ENCODE measurements around the gene NCAM1. TPM values are rescaled to one million over a fixed set of nuclear protein-coding genes. Genes with fewer than 3 reads are reported as not detected.

Gene NCAM1
- total RNA-seq, 6 experiments from 2014 or later = 1.2 to 2.4 (median 1.8) TPM

GRCh38 chr11:113282898-113283437 is 321.7 kb downstream of the NCAM1 start:
- ATAC-seq = no peak
- no peak for DNase-seq
- no peak for TF ChIP-seq CTCF (IDR thresholded peaks at IDR 0.05)
- no peak for TF ChIP-seq POLR2A (IDR thresholded peaks at IDR 0.05)
- Histone ChIP-seq H3K27me3 (no peaks in the 10 kb centered on the region), H3K9me3 (no peaks in the 10 kb centered on the region), H3K27ac (no peak overlapping the region), H3K4me3 (no peak overlapping the region), H3K36me3 (no peaks in the 10 kb centered on the region), H3K4me1 (no peaks in the 10 kb centered on the region)
- 88% methylated on average over 1 of the region's 3 CpGs for WGBS (ENCODE audit: insufficient coverage, low coverage, low lambda C conversion rate, missing lambda C conversion rate)
- intact Hi-C loops (cut with DNase I) = no loop called here

DNA sequence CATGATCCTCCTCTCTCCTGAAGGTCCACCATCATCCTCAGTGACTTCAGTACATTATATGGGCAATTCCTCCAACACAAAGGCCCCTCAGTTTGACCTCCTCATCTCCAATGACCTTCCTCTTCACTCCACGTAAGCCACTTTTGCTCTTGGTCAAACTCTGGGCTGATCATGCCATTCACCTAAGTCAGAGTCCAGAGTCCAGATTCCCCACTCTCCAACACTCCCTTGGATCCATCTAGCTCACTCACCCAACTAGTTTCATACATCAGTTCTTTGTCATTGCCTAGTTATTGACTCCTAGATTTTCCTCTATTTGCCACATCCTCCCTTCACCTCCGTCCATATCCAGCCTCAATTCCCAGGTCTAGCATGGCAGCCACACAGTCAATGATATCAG is 322.7 kb downstream of the NCAM1 start:
- intact Hi-C loops (cut with DNase I) = no loop called here
- ATAC-seq = peak in 1 of 4 donors; percentile 31
- 51% methylated on average over 2 of the region's 2 CpGs for WGBS (ENCODE audit: insufficient coverage, low coverage, low lambda C conversion rate, missing lambda C conversion rate)
- Histone ChIP-seq H3K36me3 (no peaks in the 10 kb centered on the region), H3K27ac (no peak overlapping the region), H3K9me3 (no peaks in the 10 kb centered on the region), H3K4me3 (no peak overlapping the region), H3K4me1 (no peaks in the 10 kb centered on the region), H3K27me3 (no peaks in the 10 kb centered on the region)
- DNase-seq = no peak
- no peak for TF ChIP-seq CTCF (IDR thresholded peaks at IDR 0.05)
- TF ChIP-seq POLR2A (IDR thresholded peaks at IDR 0.05) = no peak

GRCh38 chr11:113286009-113286408 is 324.8 kb downstream of the NCAM1 start:
- no peaks in the 10 kb centered on the region for H3K36me3 ChIP-seq
- H3K9me3 ChIP-seq = no peaks in the 10 kb centered on the region
- H3K4me3 ChIP-seq = no peak overlapping the region
- H3K27ac ChIP-seq = no peak overlapping the region
- no peaks in the 10 kb centered on the region for H3K27me3 ChIP-seq
- 100% methylated on average over 1 of the region's 3 CpGs for WGBS (ENCODE audit: insufficient coverage, low coverage, low lambda C conversion rate, missing lambda C conversion rate)
- intact Hi-C loops (cut with DNase I) = loop anchor here (5.0 kb wide), 1 partner anchor 694 kb away; no protein-coding TSS in a partner anchor
- ATAC-seq (no peak), DNase-seq (no peak)
- no peaks in the 10 kb centered on the region for H3K4me1 ChIP-seq
- TF ChIP-seq CTCF (IDR thresholded peaks at IDR 0.05) (no peak), POLR2A (IDR thresholded peaks at IDR 0.05) (no peak)

- DNase-seq (no peak), ATAC-seq (no peak)
- no peaks in the 10 kb centered on the region for H3K27me3 ChIP-seq
- TF ChIP-seq POLR2A (IDR thresholded peaks at IDR 0.05) (no peak), CTCF (IDR thresholded peaks at IDR 0.05) (no peak)
- intact Hi-C loops (cut with DNase I) = loop anchor here (5.0 kb wide), 1 partner anchor 695 kb away; no protein-coding TSS in a partner anchor
- H3K36me3 ChIP-seq = no peaks in the 10 kb centered on the region
- no peaks in the 10 kb centered on the region for H3K9me3 ChIP-seq
- no peak overlapping the region for H3K27ac ChIP-seq
- WGBS (ENCODE audit: insufficient coverage, low coverage, low lambda C conversion rate, missing lambda C conversion rate) = 81% methylated on average over 6 of the region's 11 CpGs
- no peak overlapping the region for H3K4me3 ChIP-seq
- H3K4me1 ChIP-seq = no peaks in the 10 kb centered on the region
Measured at GRCh38 chr11:113286509-113287497, 325.6 kb downstream of the NCAM1 start.

Measured in right lobe of liver (tissue), 6 donors.